ENCODE data around the gene PIGU. TPM values are rescaled to one million over a fixed set of nuclear protein-coding genes. Genes with fewer than 3 reads are reported as not detected.
A peak's percentile ranks its signal among the peaks of the same experiment; 100 is the strongest.
"Not testable (repeated sequence)": the region's sequence is repeated elsewhere in the genome, so short reads cannot be mapped to it uniquely, and the experiment has no call there.

The PIGU gene, protein sequence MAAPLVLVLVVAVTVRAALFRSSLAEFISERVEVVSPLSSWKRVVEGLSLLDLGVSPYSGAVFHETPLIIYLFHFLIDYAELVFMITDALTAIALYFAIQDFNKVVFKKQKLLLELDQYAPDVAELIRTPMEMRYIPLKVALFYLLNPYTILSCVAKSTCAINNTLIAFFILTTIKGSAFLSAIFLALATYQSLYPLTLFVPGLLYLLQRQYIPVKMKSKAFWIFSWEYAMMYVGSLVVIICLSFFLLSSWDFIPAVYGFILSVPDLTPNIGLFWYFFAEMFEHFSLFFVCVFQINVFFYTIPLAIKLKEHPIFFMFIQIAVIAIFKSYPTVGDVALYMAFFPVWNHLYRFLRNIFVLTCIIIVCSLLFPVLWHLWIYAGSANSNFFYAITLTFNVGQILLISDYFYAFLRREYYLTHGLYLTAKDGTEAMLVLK
- 10 to 100 TPM; 20.6 to 31.5 (median 27.7) TPM for total RNA-seq

DNA sequence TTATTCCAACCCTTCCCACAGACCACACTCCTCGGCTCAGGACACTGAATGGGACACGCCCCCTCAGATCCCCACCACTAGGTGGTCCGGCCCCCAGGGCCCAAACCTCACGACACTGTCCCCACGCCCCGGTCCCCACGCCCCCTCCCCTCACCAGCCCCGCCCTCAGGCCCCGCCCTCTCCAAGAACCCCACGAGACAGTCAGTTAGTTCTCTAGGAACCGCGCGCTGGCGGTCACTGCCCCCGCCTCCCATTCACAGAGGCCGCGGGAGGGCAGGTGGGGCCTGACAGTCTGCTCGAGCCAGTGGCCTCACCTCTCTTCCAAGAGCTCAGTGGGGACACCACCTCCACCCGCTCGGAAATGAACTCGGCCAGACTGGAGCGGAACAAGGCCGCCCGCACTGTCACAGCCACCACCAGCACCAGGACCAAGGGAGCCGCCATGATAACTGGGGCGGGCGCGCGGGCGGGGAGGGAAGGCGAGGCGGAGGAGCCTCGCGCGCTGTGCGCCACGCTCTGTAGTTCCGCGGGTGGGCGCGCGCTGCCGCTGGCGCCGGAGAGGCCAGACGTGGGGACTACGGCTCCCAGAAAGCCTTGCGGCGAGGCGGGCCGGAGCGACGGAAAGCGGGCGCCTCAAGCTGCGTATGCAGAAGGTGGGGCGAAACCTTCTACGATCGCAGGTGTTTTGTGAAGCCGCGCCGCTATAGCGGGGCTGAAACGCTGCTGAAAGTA, at the start of gene PIGU:
TSS of gene PIGU (minus strand) at position 451 of the 732 bp plus-strand sequence. CDS start at position 444, 7 bp downstream.
- Histone ChIP-seq H3K9me3 (no peaks in the 10 kb centered on the region), H3K27ac (peak within 1 kb of the TSS; percentile 34 to 89 (median 86)), H3K4me3 (peak within 1 kb of the TSS; percentile 59 to 92 (median 80)), H3K36me3 (no peaks in the 10 kb centered on the region), H3K4me1 (peaks cover 0 to 22% (median 11%) of the 10 kb centered on the region in 4 donors), H3K27me3 (no peaks in the 10 kb centered on the region)
- peak; percentile 73 to 91 for TF ChIP-seq EP300 (IDR thresholded peaks at IDR 0.05)
- TF ChIP-seq, protein P1, sequence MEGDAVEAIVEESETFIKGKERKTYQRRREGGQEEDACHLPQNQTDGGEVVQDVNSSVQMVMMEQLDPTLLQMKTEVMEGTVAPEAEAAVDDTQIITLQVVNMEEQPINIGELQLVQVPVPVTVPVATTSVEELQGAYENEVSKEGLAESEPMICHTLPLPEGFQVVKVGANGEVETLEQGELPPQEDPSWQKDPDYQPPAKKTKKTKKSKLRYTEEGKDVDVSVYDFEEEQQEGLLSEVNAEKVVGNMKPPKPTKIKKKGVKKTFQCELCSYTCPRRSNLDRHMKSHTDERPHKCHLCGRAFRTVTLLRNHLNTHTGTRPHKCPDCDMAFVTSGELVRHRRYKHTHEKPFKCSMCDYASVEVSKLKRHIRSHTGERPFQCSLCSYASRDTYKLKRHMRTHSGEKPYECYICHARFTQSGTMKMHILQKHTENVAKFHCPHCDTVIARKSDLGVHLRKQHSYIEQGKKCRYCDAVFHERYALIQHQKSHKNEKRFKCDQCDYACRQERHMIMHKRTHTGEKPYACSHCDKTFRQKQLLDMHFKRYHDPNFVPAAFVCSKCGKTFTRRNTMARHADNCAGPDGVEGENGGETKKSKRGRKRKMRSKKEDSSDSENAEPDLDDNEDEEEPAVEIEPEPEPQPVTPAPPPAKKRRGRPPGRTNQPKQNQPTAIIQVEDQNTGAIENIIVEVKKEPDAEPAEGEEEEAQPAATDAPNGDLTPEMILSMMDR (IDR thresholded peaks at IDR 0.05) = peak in 4 of 5 experiments; percentile 34 to 67 (median 54)
- peak; percentile 42 to 65 for TF ChIP-seq POLR2A (IDR thresholded peaks at IDR 0.05)
- WGBS, 2 donors = 1% methylated on average over 48 to 53 of the region's 64 CpGs
- peak; percentile 85 for DNase-seq (ENCODE audit: low spot score in 2 of 2)

DNA sequence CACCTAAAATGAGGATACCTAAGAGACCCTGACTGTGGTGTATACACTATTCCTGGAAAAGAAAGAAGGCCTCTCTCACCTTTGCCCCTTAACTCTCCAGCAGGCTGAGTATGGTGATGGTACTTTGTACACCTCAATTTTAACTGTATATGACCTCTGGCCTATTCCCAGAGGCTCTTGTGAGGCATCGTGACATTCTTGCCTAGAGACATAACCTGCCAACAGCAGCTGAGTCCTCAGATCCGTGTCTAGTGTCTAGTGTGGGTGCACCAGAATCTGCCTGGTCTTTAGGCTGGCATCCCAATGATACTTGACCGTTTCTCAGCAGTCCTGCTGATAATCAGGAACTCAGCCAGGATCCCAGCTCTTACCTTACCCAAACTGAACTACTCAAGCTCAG, 47.3 kb upstream of the PIGU start:
- no peak overlapping the region for H3K4me3 ChIP-seq
- H3K4me1 ChIP-seq = no peaks in the 10 kb centered on the region
- WGBS, 2 donors = 73 to 92% methylated on average over 3 of the region's 3 CpGs
- H3K36me3 ChIP-seq = peaks cover 0 to 75% (median 3%) of the 10 kb centered on the region in 3 donors
- DNase-seq (ENCODE audit: low spot score in 2 of 2) = no peak
- TF ChIP-seq EP300 (IDR thresholded peaks at IDR 0.05) (no peak), POLR2A (IDR thresholded peaks at IDR 0.05) (no peak)
- TF ChIP-seq, protein P1 (IDR thresholded peaks at IDR 0.05) = no peak
- no peak overlapping the region for H3K27ac ChIP-seq
- no peaks in the 10 kb centered on the region for H3K9me3 ChIP-seq
- H3K27me3 ChIP-seq = no peaks in the 10 kb centered on the region

DNA sequence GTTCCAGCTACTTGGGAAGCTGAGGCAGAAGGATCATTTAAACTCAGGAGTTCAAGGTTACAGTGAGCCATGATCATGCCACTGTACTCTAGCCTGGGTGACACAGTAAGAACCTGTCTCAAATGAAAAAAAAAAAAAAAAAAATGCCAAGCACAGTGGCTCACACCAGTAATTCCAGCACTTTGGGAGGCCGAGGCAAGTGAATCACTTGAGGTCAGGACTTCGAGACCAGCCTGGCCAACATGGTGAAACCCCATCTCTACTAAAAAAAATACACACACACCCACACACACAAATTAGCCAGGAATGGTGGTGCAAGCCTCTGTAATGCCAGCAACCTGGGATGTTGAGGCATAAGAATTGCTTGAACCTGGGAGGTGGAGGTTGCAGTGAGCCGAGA, 45.7 kb upstream of the PIGU start:
- not testable (repeated sequence) for DNase-seq (ENCODE audit: low spot score in 2 of 2); H3K27ac ChIP-seq; H3K27me3 ChIP-seq; H3K4me1 ChIP-seq; H3K9me3 ChIP-seq; H3K4me3 ChIP-seq
- peaks cover 0 to 68% (median 3%) of the 10 kb centered on the region in 3 donors for H3K36me3 ChIP-seq
- 92% methylated on average over 3 of the region's 3 CpGs for WGBS, 2 donors

DNA sequence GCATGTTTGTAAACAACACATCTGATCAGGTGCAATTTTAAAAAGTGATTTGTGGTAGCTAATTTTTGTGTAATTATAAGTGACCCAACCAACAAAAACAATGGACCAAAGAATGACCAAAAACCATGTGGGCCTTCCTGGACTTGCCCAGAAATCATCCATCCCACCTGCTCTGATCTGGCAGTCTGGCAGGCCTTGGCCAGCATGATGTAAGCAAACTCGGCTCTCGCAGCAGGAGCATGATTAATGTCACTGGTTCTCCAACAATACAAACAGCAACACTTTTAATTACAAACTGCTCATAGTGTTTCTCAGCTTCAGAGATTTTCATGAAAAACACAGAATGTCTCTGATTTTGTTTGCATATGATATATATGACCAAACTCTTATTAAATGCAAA, 43.4 kb upstream of the PIGU start:
- TF ChIP-seq, protein P1 (IDR thresholded peaks at IDR 0.05) = no peak
- no peak for TF ChIP-seq POLR2A (IDR thresholded peaks at IDR 0.05)
- no peak for TF ChIP-seq EP300 (IDR thresholded peaks at IDR 0.05)
- no peaks in the 10 kb centered on the region for H3K27me3 ChIP-seq

DNA sequence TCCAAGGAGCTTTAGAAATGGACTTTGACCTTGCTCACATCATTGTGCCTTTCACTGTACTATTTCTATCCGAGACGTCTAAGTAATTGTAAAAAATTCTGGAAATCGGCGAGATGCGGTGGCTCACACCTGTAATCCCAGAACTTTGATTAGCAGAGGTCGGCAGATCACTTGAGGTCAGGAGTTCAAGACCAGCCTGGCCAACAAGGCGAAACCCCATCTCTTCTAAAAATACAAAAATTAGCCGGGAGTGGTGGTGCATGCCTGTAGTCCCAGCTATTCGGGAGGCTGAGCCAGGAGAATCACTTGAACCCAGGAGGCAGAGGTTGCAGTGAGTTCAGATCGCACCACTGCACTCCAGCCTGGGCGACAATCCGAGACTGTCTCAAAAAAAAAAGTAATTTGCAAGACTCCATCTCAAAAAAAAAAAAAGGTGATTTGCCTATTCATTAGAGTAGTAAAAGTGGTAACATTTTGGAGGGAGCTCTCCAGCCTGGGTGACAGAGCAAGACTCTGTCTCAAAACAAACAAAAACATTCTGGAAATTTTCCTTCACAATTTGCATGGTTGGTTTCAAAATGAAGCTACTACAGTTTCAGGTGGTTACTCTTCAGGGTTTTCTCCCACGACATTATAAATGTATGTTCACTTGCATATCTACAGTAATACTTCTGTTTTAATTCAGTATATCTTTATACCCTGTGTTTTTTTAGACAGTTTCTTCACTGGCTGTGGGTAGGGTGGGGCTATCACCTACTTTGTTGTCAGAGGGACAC, 42.5 kb upstream of the PIGU start:
- H3K27ac ChIP-seq; H3K27me3 ChIP-seq; H3K4me1 ChIP-seq; DNase-seq (ENCODE audit: low spot score in 2 of 2); H3K4me3 ChIP-seq; H3K9me3 ChIP-seq: not testable (repeated sequence)
- WGBS, 2 donors = 92 to 95% methylated on average over 13 of the region's 13 CpGs
- peaks cover 0 to 58% (median 0%) of the 10 kb centered on the region in 3 donors for H3K36me3 ChIP-seq

More for the DNA sequence above, 43.4 kb upstream of the PIGU start:
- no peak for DNase-seq (ENCODE audit: low spot score in 2 of 2)
- Histone ChIP-seq H3K27ac (no peak overlapping the region), H3K36me3 (peaks cover 0 to 58% (median 0%) of the 10 kb centered on the region in 3 donors), H3K4me1 (no peaks in the 10 kb centered on the region), H3K4me3 (no peak overlapping the region), H3K9me3 (no peaks in the 10 kb centered on the region)
- 58 to 60% methylated on average over 2 of the region's 2 CpGs for WGBS, 2 donors
